PC-3 (cell line): Measurements from ENCODE around the gene KRTAP12-4.

Source experiments
- CTCF ChIP-seq: fragments of 300-600 bp; sonication (generic); conservative IDR thresholded peaks from 2 replicates; pipeline ENCODE4 v1.5.1; 2017; ENCODE audit warnings: antibody characterized with exemption, low read depth, mild to moderate bottlenecking, low read length
- EZH2 ChIP-seq: fragments of 300-600 bp; sonication (generic); IDR thresholded peaks from one replicate; pipeline ENCODE4 v1.6.1; 2017; ENCODE audit warnings: antibody characterized with exemption, mild to moderate bottlenecking, low read length; ENCODE audit not compliant: unreplicated experiment

GRCh38 chr21:44615911-44616590 lies 38.4 kb downstream of the KRTAP12-4 start:
- TF ChIP-seq EZH2 (no peak), CTCF (no peak)
